HG03097 (cell line): ENCODE measurements around the gene DRD4.

ENCODE experiments used
- ATAC-seq: cut with Tn5 transposase; IDR thresholded peaks from one replicate; pipeline ENCODE4 v1.9.1; 2021; ENCODE audit not compliant: unreplicated experiment, low FRiP score

DRD4 gene

DNA sequence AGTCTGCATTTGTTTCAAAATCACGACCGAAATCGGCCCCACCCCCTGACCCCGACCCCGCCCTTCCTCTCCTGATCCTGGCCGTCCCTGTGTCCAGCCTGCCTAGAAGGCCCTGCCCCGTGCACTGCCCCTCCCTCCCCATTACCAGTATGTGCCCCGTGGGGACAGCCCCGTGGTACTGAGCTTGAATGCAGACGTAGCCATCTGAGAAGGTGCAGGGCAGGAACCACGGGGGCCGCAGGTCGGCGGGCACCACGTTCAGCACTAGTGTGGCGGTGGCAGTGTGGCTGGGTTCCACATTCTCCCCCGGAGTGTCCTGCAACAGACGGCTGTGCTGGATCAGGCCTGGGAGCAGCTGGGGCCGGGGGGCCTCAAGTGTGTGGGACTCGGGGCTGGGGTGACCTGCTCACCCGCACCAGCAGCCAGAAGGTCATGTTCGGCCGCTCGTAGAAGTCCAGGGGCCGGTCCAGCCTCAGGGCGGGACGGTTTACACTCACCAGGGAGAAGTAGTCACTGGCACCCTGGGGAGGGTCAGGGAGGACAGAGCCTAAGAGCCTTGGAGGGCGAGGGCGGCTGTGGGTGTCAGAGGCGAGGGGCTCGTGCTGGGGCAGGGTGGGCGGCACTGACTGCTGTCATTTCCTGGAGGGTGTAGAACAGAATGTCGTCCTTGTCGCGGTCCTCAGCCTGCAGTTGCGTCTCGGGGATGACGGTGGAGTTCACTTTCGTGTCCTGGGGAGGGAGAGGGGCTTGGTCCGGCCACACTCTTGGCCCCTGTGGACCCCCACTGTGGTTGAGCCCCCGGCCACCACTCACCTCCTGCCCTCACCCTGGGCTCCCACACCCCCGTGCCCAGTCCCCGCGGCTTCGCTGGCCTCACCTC lies 15.9 kb upstream of the DRD4 start:
- ATAC-seq, result no peak

- no peak for ATAC-seq
Measured at GRCh38 chr11:621838-622237, 15.2 kb upstream of the DRD4 start.

DNA sequence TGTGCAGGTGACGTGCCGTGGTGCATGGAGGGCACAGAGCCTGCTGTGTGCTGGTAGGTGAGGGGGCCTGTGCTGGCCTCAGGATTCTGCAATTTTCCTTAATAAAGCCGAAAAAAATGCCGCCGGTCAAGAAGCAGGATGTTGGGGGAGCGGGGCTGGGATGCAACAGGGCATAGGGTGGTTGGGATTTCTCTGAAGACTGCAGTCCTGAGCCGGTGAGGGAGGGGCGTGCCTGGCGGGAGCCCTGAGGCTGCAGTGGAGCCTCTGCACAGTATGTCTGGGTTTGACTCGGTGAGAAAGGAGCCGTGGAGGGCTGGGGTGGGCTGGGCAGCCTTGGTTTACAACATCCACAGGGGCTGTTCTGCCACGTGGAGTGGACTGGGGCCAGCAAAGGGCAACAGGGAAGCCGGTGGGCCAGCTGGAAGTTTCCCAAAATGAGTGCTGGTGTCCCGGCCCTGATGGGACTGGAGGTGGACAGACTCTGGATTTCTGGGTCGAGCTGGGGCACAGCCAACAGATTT lies 13.7 kb upstream of the DRD4 start:
- ATAC-seq, result no peak

DNA sequence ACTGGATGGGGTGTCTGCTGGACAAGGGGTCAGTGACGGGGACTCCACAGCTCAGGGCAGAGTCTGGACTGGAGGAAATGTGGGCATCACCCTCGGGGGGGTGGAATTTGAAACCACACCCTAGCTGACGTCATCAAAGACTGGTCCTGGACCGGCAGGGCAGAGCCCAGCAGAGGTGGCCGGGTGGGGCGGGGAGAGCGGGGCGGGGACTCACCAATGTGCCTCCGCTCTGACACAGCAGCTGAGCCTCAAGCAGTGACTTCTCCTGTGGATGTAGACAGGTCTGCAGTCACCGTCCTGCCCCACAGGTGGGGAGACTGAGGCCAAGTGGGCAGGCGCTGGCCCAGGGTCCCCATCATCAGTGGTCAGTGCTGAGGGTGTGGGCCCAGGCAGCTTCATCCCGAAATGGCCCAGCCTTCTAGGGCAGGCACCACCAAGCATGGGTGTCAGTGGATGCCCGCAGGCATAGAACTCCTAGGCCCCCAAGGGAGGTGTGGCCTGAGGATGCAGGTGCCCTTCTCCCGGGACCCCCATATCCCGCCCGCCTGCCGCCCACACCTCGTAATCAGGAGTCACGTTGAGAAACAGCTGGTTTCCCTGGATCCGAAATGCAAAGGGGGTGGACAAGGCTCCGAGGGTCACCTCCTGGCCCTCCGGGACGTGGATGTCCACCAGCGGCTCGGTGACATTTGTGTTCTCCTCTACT lies 12.9 kb upstream of the DRD4 start:
- no peak for ATAC-seq

DNA sequence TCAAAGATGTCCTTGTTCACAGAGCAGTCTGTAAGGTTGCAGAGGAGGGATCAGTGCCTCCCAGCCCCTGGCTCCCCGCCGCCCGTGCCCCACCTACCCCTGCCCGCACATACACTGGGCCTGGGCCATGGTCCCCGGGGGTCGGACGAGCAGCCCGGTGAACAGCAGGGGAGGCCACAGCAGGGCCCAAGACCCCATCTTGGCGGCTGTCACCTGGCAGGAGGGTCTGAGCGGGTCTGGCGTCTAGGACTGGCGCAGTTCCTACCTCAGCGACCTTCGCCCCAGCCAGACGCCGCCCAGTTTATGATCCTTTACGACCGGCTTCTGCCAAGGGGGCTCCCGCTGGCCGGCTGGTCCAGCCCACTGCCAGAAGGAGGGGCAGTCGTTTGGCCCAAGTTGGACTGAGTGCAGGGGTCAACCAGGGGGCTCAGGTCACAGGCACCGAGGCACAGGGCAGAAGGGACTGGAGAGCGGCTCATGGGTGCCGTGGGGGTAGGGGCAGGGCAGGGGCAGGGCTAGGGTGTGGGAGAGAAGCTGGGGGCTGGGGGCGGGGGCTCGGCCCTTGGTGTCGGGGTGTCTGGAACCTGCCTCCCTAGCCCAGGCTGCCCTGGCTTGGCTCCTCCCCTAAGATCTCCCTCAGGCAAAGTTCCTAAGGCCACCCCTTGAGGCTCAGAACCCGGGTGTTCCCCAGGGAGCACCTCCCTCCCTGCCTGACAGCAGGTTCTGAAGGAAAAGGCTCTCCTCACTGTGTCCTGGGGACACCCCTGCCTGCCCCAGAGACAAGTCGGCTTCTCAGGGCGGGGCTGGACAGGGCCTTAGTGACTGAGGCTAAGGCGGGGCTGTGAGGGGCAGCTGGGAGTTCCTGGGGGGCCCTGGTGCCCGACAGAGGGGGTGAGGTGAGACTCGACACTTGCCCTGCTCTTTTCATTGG lies 12.1 kb upstream of the DRD4 start, which contains the start of gene CDHR5:
Gene CDHR5 (minus strand): TSS at position 251 of the 931 bp plus-strand sequence. CDS start 53 bp downstream, at position 198.
- no peak for ATAC-seq

DNA sequence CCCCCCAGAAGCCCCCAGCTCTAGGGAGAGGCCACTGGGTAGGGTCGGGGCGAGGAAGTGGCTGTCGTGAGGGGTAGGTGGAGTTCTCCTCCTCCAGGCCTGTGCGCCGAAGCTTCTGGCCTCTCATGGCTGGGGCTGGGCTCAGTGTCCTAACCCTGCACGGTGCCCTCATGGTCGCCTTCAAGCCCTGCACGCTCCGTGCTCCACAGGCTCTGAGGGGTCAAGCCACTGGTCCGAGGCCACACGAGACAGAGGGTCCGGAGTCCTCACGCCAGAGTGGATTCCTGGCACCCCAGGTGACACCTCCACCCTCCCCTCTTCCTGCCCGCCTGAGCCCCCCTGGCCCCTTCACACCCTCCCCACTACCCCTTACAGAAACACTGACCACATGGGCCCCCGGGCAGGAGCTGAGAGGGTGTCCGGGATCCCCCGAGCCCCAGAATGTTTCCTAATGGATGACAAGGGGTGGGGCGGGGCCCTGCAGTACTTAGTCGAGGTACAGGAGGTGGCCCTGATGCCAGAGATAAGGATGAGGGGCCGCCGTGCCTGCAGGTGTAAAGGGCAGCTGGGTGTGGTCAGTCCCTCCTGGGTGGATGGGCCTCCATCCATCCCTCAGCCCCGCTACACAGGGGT lies 11.3 kb upstream of the DRD4 start:
- ATAC-seq, result no peak

DNA sequence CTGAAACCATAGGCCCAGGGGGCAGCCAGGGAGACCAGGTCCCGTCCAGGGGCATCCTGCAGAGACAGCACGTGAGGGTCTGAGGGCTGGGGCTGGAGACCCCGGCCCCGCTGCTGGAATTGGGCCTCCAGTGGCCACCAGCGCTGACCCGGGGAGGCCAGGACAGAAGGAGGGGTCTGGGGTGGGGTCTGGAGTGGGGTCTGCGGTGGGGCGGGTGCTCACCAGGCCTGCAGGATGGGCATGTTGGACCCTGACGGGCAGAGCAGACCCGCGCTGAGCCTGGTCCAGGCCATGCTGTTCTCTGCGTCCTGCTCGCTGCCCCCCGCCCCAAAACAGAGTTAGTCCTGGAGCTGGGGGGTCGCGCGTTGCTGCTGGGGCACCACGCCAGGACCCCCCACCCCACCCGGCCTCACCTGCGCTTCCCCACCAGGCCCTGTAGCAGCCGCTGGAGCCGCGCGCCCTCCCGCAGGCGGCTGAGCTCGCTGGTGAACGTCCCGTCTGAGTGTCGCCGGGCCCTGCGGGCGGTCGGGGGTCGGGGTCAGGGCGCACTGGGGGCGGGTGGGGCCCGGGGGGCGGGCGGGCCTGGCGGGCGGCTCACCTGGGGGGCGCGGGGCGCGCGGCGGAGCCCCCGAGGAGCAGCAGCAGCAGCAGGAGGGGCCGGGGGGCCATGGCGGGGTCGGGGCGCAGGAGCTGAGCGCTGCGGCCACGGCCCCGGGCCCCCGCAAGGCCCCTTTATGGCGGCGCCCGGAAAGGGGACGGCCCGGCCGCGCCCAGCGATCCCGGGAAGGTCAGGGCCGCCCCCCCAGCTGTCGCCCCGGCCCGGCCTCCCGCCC lies 10.4 kb upstream of the DRD4 start, which contains the start of gene SCT:
Gene SCT (minus strand): TSS at position 707 of the 833 bp plus-strand sequence. CDS start 38 bp downstream, at position 669.
- ATAC-seq, result no peak

DNA sequence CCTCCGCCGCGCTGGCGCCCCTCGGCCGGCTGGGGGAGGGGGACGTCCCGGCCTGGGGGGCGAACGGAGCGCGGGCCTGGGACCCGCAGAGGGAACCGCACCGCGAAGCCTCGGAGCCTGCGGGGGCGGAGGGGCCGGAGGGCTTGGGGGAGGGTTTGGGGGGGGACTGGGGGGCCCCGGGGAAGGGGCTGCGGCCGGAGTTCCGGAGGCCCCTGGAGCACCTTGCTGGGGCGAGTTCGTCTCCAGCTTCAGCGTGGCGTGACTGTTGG lies 9.8 kb upstream of the DRD4 start:
- ATAC-seq, result no peak

- ATAC-seq, result no peak
Measured at GRCh38 chr11:628056-628455, 9.0 kb upstream of the DRD4 start.

DNA sequence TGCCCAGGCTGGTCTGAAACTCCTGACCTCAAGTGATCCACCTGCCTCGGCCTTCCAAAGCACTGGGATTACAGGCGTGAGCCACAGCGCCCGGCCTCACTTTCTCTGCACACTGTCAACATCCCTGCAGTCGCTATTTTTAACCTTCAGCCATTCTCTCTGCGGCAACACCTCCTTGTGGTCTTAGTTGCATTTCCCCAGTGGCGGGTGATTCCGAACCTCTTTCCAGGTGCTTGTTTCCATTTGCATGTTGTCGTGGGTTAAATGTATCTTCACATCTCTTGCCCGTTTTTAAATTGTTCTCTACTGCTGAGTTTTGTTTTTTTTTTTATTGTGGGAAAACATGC lies 7.9 kb upstream of the DRD4 start:
- ATAC-seq, result no peak

- ATAC-seq, result no peak
Measured at GRCh38 chr11:630871-631270, 6.2 kb upstream of the DRD4 start.

GRCh38 chr11:635945-636510 lies 1.0 kb upstream of the DRD4 start:
- ATAC-seq, result no peak

DNA sequence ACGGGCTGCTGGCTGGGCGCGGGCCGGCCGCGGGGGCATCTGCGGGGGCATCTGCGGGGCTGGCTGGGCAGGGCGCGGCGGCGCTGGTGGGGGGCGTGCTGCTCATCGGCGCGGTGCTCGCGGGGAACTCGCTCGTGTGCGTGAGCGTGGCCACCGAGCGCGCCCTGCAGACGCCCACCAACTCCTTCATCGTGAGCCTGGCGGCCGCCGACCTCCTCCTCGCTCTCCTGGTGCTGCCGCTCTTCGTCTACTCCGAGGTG lies 194 bp downstream of the DRD4 start:
- ATAC-seq, result no peak

- ATAC-seq, result no peak
Measured at GRCh38 chr11:637593-638521, 788 bp downstream of the DRD4 start.

DNA sequence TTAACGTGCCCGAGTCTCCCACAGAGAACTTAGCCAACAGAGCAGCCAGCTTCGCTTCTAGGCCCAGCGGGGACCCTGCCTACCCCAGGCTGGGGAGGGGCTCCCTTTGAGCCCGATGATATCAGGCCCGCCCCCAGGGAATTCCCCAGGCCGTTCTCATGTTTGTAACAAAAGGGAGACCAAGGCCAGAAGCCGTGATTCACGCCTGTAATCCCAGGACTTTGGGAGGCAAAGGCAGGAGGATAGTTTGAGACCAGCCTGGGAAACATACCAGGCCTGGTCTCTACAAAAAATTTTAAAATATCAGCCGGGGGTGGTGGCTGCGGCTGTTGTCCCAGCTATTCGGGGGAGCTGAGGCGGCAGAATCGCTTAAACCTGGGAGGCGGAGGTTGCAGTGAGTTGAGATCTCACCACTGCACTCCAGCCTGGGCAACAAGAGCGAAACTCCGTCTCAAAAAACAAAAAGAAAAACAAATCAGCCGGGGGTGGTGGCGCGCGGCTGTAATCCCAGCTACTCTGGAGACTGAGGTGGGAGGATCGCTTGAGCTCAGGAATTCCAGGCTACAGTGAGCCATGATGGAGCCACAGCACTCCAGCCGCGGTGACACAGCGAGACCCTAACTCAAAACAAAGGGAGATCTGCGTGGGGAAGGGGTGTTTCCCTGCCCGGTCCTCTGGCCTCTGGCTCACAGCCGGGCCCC lies 1.7 kb downstream of the DRD4 start:
- no peak for ATAC-seq

GRCh38 chr11:639332-639955 lies 2.4 kb downstream of the DRD4 start:
- no peak for ATAC-seq

- no peak for ATAC-seq
Measured at GRCh38 chr11:640021-640706, 3.1 kb downstream of the DRD4 start.
